SK-N-MC (cell line): ENCODE data around the gene OR3A2.
"Not testable (repeated sequence)": the region's sequence is repeated elsewhere in the genome, so short reads cannot be mapped to it uniquely, and the experiment has no call there.

Source experiments
- DNase-seq: peaks from one replicate; pipeline ENCODE4 v3.0.0-alpha.2; 2011; ENCODE audit warnings: low read depth, low spot score
- H3K27ac ChIP-seq: fragments of 200-600 bp; sonication (generic); 2 replicates; pipeline ENCODE4 v1.5.1; 2016; ENCODE audit warnings: mixed run types
- H3K36me3 ChIP-seq: fragments of 200-600 bp; sonication (generic); 2 replicates; pipeline ENCODE4 v1.6.1; 2017; ENCODE audit warnings: antibody characterized with exemption, low read length, mixed read lengths; ENCODE audit not compliant: insufficient read depth
- H3K4me3 ChIP-seq: fragments of 200-600 bp; sonication (generic); 2 replicates; pipeline ENCODE4 v1.5.1; 2016
- H3K9ac ChIP-seq: fragments of 200-600 bp; sonication (generic); 2 replicates; pipeline ENCODE4 v1.8.0; 2017; ENCODE audit warnings: mixed run types, mixed read lengths; ENCODE audit not compliant: insufficient read length
- H3K9me3 ChIP-seq: fragments of 200-600 bp; sonication (generic); 2 replicates; pipeline ENCODE4 v1.6.1; 2017; ENCODE audit warnings: low read depth, mild to moderate bottlenecking, antibody characterized with exemption, low read length, moderate library complexity, mixed read lengths
- EZH2 ChIP-seq: fragments of 200-600 bp; sonication (generic); IDR thresholded peaks from one replicate; pipeline ENCODE4 v1.6.1; 2017; ENCODE audit warnings: antibody characterized with exemption
- FOXP2 ChIP-seq: optimal IDR thresholded peaks from 2 replicates; pipeline ENCODE3; 2011; ENCODE audit warnings: mild to moderate bottlenecking, moderate library complexity; ENCODE audit not compliant: insufficient read depth; ENCODE audit errors: extremely low read length, control extremely low read depth
- POLR2AphosphoS5 ChIP-seq: IDR thresholded peaks from 2 replicates; pipeline ENCODE4 v1.6.1; 2012; ENCODE audit warnings: mild to moderate bottlenecking, low read depth, low read length, borderline replicate concordance

Gene OR3A2

GRCh38 chr17:3260163-3260562 lies 125.9 kb downstream of the OR3A2 start:
- DNase-seq, result no peak
- H3K36me3 ChIP-seq, result no peaks in the 10 kb centered on the region
- H3K27ac ChIP-seq, result no peak overlapping the region
- H3K4me3 ChIP-seq, result no peak overlapping the region
- TF ChIP-seq POLR2AphosphoS5 (no peak), FOXP2 (no peak), EZH2 (no peak)
- H3K9ac ChIP-seq, result no peak overlapping the region
- no peaks in the 10 kb centered on the region for H3K9me3 ChIP-seq

- Histone ChIP-seq H3K27ac (no peak overlapping the region), H3K36me3 (no peaks in the 10 kb centered on the region), H3K4me3 (no peak overlapping the region), H3K9ac (no peak overlapping the region), H3K9me3 (no peaks in the 10 kb centered on the region)
- no peak for DNase-seq
- TF ChIP-seq FOXP2 (no peak), POLR2AphosphoS5 (no peak), EZH2 (no peak)
Measured at GRCh38 chr17:3256575-3256974, 129.5 kb downstream of the OR3A2 start.

- not testable (repeated sequence) for H3K4me3 ChIP-seq, H3K9ac ChIP-seq, H3K9me3 ChIP-seq, H3K36me3 ChIP-seq, DNase-seq, H3K27ac ChIP-seq
Measured at GRCh38 chr17:3249013-3249412, 137.1 kb downstream of the OR3A2 start.

- not testable (repeated sequence) for DNase-seq, H3K9me3 ChIP-seq, H3K9ac ChIP-seq
Measured at GRCh38 chr17:3244841-3245240, 141.3 kb downstream of the OR3A2 start.

GRCh38 chr17:3241044-3241443 lies 145.1 kb downstream of the OR3A2 start:
- not testable (repeated sequence) for H3K4me3 ChIP-seq, H3K36me3 ChIP-seq, H3K9me3 ChIP-seq, H3K9ac ChIP-seq, H3K27ac ChIP-seq, DNase-seq

More at GRCh38 chr17:3244841-3245240, 141.3 kb downstream of the OR3A2 start:
- H3K27ac ChIP-seq, H3K36me3 ChIP-seq, H3K4me3 ChIP-seq: not testable (repeated sequence)

- H3K4me3 ChIP-seq, result not testable (repeated sequence)
Measured at GRCh38 chr17:3238685-3239084, 147.4 kb downstream of the OR3A2 start.

GRCh38 chr17:3232300-3232699 lies 153.8 kb downstream of the OR3A2 start:
- H3K36me3 ChIP-seq, H3K9me3 ChIP-seq, H3K9ac ChIP-seq, H3K4me3 ChIP-seq, H3K27ac ChIP-seq, DNase-seq: not testable (repeated sequence)

More at GRCh38 chr17:3238685-3239084, 147.4 kb downstream of the OR3A2 start:
- H3K36me3 ChIP-seq, H3K9me3 ChIP-seq, H3K27ac ChIP-seq, H3K9ac ChIP-seq, DNase-seq: not testable (repeated sequence)
